ENCODE results near the gene STOML3.

STOML3 gene

GRCh38 chr13:38993381-38993780 is 2.8 kb upstream of the STOML3 start:
- no peak for TF ChIP-seq CTCF (conservative IDR thresholded peaks at IDR 0.05; ENCODE audit: low read depth, low read length)
- DNase-seq (ENCODE audit: low read depth) = no peak
- no peak overlapping the region for H3K4me3 ChIP-seq (ENCODE audit: low read length)

- no peak for DNase-seq (ENCODE audit: low read depth)
- no peak overlapping the region for H3K4me3 ChIP-seq (ENCODE audit: low read length)
- TF ChIP-seq CTCF (conservative IDR thresholded peaks at IDR 0.05; ENCODE audit: low read depth, low read length) = no peak
Measured at GRCh38 chr13:38981096-38981495, 9.5 kb downstream of the STOML3 start.

- H3K4me3 ChIP-seq (ENCODE audit: low read length) = no peak overlapping the region
- no peak for DNase-seq (ENCODE audit: low read depth)
- TF ChIP-seq CTCF (conservative IDR thresholded peaks at IDR 0.05; ENCODE audit: low read depth, low read length) = no peak
Measured at GRCh38 chr13:38980750-38981078, 9.9 kb downstream of the STOML3 start.

- TF ChIP-seq CTCF (conservative IDR thresholded peaks at IDR 0.05; ENCODE audit: low read depth, low read length) = no peak
- no peak overlapping the region for H3K4me3 ChIP-seq (ENCODE audit: low read length)
- DNase-seq (ENCODE audit: low read depth) = no peak
Measured at GRCh38 chr13:38979891-38980749, 10.5 kb downstream of the STOML3 start.

- DNase-seq (ENCODE audit: low read depth) = no peak
- no peak overlapping the region for H3K4me3 ChIP-seq (ENCODE audit: low read length)
- TF ChIP-seq CTCF (conservative IDR thresholded peaks at IDR 0.05; ENCODE audit: low read depth, low read length) = no peak
Measured at GRCh38 chr13:38970380-38971051, 20.1 kb downstream of the STOML3 start.

GRCh38 chr13:38969187-38969586 is 21.4 kb downstream of the STOML3 start:
- no peak overlapping the region for H3K4me3 ChIP-seq (ENCODE audit: low read length)
- no peak for DNase-seq (ENCODE audit: low read depth)
- TF ChIP-seq CTCF (conservative IDR thresholded peaks at IDR 0.05; ENCODE audit: low read depth, low read length) = no peak

GRCh38 chr13:38967446-38967845 is 23.2 kb downstream of the STOML3 start:
- H3K4me3 ChIP-seq (ENCODE audit: low read length) = no peak overlapping the region
- TF ChIP-seq CTCF (conservative IDR thresholded peaks at IDR 0.05; ENCODE audit: low read depth, low read length) = no peak
- DNase-seq (ENCODE audit: low read depth) = no peak
